Astrocyte of the hippocampus (primary cell): ENCODE measurements around the gene RPS28.
A peak's percentile ranks its signal among the peaks of the same experiment; 100 is the strongest.
"Not testable (repeated sequence)": the region's sequence is repeated elsewhere in the genome, so short reads cannot be mapped to it uniquely, and the experiment has no call there.

Experiments used
- DNase-seq: peaks from one replicate; pipeline ENCODE4 v3.0.0; 2011; ENCODE audit warnings: low read depth, low spot score

Gene RPS28

DNA sequence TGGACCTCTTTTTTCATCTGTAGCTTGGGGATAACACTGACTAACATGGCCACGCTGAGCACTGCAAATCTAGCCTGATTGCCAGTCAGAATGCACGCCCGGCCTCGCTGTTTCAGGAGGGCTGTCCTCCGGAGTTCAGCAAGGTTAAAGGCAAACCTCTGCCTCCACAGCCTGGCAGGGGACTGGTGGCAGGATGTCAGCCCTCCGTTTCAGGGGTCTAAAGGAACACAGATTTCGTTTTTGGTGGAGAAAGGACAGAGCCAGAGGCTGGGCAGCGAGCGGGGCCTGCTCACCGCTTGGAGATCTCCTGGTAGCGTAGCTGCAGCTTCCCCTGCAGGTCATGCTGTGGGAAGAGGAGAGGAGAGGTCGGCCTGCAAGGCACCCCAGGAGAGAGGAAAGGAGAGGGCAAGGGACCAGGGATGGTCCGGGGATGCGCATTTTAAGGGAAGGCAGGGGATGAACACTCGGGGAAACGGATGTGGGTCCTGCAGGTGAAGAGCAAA is 681 bp upstream of the RPS28 start:
- DNase-seq: peak; percentile 36

DNA sequence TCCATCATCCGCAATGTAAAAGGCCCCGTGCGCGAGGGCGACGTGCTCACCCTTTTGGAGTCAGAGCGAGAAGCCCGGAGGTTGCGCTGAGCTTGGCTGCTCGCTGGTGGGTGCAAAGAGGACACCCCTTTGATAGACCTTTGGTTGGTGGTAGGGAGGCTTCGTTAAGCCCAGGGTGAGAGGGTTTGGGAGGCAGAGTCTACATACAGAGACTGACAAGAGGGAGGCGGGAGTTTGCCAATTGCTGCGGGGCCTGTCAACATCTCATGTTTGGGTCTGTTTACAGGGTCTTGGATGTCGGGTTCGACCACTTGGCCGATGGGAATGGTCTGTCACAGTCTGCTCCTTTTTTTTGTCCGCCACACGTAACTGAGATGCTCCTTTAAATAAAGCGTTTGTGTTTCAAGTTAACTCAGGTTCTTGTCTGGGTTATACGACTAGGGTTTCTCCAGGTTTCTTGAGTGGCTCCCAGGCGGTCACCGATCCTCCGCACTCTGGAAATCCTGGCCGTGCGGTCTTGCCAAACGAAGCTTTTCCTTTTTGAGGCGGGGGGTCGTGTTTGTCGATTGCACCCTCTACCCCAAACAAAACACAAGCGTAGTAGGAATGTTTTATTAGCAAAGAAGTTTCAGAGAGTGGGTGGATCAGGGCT is 816 bp downstream of the RPS28 start:
- no peak for DNase-seq

DNA sequence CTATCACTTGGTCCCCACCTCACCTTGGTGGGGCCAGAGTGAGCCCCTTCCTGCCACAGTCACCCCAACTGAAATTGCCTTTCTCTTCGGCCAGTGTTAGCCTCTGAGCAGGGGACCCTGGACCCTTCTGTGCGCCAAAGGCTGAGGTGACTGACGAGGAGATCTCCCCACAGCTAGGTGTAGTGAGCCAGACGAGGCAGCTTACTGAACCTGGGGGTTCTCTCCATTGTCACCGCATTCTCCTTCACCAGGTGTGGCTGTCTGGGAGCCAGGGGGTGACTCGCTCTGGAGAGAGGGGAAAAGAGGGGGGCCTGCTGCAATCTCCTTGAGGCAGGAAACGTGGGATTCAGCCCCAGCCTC is 1.3 kb downstream of the RPS28 start:
- DNase-seq: no peak

DNA sequence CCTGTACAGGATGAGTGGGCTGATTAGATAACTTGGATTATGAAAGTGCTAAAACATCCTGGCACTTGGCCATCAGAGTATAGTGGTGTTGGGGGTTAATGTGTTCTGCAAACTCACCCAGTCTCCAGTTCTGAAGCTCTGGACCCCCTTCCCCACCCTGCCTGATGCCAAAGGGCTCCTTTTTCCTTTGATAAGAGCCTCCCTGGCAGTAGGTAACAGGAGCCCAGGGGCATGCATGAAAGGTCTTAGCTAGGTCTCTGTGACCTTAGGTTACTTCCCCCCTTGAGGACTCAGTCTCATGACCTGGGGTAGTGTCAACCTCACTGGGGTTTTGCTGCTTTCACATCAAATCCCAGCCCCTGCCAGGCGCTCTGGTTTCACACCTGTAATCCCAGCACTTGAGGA is 2.5 kb downstream of the RPS28 start:
- no peak for DNase-seq

DNA sequence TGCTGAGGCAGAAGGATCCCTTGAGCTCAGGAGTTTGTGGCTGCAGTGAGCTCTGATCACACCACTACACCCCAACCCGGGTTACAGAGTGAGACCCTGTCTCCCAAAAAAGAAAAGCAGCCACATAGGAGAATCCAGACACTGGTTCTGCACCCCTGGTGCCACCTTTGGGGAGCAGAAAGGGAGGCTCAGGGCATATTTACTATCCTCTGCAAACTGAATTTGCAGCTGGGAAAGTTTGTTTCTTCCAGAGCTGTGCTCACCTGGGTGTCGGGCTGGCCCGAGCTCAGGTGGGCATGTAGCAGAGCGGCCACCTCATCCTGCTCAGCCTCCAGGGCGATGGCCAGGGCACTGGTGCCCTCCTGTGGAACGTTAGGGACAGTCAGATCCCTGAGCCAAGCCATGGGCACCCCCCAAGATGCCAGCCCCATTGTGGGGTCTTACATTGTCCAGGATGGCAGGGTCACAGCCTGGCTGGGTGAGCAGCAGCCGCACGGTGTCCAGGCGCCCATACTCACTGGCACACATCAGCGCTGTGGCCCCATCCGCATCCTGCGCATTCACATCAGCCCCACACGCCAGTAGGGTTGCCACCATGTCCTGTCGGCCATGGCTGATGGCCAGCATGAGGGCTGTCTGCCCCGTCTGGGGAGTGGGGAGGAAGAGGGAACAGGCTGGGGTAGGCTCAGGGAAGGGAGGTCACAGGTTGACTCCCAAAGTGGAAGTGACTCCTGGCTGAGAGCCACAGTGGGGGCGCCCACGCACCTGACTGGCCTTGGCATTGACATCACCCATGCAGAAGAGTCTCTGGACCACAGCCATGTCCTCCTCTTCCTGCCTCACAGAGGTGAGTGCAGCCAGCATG is 3.1 kb downstream of the RPS28 start:
- no peak for DNase-seq

DNA sequence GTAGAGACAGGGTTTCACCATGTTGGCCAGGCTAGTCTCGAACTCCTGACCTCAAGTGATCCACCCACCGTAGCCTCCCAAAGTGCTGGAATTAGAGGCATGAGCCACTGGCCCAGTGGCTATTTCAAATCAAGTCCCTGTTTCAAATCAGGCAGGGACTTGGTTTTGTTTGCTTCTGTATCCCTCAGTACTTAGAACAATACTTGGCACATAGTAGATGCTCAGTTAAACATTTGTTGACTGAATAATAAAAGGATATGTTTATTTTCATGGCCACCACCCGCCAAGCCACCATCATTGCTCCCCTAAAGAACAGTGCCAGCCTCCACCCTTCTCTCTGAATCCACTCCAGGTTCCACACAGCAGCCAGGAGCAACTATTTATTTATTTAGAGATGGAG is 4.2 kb downstream of the RPS28 start:
- DNase-seq: no peak

DNA sequence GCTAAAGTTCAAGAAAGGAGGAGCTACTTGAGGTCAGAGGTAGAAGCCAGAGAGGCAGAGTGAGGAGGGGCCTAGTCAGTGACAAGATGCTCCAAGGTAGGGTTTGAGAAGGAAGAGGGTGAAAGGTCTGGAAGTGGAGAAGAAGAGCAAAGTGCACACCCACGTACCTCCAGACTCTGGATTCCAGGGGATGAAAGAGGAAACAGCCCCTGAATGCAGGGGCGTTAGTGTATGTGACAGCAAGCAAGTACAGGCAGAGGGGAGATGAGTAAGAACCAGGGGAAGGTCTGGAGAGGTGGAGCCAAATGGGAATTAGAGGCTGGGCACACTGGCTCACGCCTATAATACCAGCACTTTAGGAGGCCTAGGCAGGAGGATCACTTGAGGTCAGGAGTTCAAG is 8.7 kb downstream of the RPS28 start:
- DNase-seq: no peak

DNA sequence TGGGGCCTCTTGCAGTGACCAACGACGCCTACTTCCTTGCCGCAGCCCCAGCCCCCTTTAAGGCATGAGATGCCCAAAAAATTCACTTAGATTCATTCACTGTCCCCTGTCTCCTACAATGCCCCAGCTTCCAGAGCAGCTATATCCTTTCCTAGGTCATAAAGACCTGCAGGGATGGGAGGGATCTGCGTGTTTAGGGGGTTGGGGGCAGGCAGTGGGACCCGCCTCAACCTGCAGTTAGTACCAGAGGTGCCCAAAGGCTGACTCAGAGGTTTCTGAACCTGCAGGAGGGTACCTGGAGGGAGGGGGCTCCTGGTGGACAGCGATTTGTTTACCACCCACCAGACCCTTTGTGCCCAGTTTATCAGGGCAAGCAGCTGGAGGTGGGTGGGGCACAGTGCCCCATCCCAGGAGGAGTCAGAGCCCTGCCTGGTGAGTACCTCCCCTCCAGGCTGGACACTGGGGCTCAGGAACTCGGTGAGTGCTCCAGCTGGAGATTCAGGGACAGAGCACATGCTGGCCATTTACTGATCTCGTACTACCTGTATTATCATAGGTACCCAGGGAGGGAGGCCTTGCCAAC is 10.1 kb downstream of the RPS28 start:
- DNase-seq: no peak

DNA sequence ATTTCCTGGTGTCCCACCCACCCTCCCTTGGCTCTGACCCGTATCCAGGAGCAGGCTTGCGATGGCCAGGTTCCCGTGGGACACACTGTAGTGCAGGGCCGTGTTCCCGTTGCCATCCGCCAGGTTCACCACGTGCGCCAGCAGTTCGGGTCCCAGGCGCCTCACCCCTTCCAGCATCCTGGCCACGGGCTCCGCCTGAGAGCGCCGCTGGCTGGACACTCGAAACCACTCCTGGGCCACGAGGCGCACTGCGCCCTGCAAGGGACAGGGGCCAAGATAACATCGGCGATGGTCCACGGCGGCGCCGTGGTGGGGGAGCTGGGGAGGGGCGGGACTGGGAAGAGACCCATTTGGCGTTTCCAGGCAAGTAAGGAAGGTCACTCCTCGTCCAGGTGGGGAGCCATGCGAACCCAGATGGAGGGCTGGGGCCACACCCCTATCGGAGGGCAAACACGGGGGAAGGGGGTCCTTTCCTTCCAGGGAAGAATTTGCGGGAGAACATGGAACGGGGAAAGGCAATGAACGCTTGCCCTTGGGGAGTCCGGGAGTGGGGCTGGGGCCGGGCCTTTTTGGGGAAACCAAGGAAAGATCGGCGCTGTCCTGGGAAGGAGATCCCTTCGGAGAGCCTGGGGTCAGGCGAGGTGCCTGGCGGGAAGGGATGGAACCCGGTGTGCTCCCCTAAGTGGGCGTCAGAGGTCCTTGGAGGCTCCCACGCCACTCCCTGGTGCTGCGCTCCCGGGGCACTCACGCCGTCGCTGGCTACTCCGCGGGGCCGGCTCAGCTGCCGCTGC is 11.9 kb downstream of the RPS28 start:
- DNase-seq: no peak

DNA sequence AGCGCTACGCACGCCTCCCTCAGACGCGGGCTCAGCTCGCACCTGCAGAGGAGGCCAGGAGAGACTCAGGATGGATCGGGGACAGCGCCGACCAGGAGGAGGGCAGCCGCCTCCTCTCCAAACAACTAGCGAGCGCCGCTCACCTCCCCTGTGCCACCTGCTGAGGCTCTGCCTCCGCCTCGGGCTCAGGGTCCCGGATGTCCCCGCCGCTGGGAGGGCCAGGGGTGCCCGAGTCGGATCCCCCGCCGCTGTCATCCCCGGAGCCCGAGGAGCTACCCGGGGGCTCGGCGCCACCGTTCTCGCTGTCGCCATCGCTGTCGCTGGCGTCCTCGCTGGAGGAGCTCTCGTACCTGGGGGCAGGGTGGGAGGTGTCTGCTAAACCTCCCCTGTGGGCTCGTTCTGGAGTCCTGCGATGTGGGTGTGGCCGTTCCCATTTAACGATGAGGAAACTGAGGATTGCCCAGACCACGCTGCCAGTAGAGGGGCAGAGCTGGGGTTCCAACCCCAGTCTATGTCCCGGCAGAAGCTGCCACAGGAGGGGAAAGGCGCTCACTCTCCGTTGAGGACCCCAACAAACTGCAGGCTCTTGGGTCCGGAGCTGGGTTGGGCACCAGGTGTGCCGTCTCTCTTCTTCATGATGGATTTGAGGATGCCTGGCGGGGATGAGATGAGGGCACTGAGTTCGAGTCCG is 12.6 kb downstream of the RPS28 start:
- no peak for DNase-seq

DNA sequence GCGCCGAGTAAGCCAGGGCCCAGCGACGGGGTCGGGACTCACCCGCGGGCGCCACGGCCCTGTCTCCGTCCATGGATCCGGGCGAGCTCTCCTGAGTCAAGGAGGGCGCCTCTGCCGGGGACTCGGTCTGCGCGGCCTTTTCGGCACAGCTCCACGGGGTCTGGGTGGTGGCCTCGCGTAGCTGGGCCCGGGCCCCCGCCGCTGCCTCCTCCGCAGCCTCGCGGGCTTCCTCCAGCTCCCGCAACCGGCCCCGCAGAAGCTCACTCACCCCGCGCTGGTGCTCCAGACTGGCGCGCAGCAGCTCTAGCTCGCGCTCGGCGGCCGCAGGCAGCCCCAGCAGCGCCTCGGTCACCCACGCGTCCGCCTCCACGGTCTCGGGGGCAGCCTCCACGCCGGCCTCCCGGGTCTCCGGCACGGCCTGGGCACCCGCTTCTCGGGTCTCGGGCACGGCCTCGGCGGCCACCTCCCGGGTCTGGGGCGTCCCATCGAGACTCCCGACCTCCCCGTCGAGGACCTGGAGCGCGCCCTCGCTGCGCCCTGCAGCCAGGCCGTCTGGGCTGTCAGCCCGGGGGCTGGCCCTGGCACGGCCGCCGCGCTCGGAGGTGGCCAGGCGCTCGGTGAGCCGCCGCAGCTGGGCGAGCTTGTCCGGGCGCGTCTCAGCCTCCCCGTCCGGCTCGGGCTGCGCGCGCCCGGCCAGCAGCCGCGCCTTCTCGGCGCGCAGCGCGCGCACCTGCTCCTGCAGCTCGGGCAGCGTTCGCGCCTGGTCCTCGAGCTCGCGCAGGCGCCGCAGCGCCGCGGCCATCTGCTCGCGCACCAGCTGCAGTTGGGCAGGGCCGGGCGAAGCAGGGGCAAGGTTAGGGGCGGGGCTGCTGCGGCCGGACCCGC is 13.4 kb downstream of the RPS28 start:
- peak; percentile 86 for DNase-seq

DNA sequence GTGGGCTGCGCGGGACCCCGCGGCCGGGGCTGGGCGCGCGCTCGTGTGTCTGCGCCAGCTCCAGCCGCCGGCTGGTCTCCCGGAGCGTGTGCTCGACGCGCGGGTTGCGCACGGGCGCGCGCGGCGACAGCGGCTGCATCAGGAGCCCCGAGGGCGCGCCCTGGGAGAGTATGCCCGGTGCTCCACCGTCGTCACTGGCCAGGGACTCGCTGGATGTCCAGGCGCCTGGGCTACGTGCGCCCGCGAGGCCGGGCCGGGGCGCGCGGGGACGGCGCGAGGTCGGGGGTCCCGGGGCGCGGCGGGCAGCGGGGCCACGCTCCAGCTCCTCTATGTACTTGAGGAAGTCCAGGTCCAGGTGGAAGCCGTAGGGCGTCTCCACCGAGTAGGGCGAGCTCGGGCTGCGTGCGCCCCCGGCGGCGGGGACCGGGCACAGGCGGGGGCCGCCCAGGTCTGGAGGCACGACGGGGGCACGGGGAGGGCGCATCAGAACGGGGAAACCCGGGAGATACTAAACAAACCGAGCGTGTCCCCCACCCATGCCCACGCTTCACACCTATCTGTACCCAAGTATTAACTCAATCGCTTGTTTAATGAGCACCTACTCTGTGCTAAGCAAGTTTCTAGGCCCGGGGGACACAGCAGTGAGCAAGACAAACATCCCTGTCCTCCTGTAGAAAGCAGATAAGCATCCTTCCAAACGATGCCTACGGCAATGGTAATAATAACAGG is 14.2 kb downstream of the RPS28 start:
- no peak for DNase-seq

DNA sequence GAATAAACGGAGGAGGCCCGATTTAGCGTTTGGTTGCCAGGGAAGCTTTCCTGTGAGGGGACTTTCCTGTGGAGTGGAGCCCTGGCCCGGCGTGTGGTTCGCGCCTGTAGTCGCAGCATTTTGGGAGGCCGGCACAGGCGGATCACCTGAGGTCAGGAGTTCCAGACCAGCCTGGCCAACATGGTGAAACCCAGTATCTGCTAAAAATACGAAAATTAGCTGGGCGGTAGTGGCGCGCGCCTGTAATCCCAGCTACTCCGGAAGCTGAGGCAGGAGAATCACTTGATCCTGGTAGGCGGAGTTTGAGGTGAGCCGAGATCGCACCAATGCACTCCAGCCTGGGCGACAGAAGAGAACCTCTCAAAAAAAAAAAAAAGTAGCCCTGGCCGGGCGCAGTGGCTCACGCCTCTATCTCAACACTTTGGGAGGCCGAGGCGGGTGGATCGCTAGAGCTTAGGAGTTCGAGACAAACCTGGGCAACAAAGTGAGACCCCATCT is 14.8 kb downstream of the RPS28 start:
- DNase-seq: no peak

DNA sequence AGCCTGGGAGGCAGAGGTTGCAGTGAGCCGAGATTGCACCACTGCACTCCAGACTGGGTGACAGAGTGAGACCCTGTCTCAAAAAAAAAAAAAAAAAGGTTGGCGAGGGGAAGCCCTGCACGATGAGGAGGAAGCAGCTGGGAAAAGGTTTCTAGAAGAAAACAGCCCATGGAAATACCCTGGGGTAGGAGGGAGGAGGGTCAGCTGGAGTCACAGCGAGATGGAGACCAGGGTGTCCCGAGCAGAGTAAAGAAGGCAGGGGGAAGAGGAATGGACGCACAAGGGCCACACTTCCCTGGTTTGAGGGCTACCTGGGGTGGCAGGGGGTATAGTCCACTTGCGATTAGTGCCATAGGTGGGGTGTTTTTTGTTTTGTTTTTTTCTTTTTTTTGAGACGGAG is 15.4 kb downstream of the RPS28 start:
- DNase-seq: no peak

DNA sequence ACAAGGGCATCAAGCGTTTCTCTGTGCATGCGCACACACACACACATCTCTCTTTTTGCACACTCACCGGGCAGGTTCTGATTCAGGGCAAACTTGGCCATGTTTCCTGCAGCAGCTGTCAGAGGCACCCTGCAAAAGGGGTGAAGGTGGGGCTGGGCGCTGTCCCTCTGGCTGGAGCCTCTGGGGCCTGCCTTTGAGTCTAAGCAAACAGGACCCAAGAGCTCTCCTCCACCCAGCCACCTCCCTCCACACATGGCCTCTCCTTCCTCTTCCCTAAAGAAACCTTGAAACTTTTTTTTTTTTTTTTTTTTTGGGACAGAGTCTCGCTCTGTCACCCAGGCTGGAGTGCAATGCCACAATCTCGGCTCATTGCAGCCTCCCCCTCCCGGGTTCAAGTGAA is 16.4 kb downstream of the RPS28 start:
- DNase-seq: no peak

DNA sequence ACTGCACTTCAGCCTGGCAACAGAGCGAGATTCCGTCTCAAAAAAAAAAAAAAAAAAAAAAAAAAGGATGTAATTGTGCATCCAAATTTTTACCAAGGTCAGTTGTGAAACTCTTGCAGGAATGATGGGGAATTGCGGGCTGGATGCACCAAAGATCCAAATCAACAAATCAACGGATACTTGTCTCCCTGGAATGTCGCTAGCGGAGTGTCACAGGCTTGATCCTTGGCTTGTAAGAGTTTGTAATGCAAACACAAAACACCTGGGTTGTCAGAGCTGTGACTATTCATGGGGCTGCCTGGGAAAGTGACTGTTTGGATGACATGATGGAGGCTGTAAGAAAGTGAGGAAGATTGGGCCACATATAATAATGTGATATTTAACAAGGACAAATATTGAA is 17.5 kb downstream of the RPS28 start:
- DNase-seq: no peak

DNA sequence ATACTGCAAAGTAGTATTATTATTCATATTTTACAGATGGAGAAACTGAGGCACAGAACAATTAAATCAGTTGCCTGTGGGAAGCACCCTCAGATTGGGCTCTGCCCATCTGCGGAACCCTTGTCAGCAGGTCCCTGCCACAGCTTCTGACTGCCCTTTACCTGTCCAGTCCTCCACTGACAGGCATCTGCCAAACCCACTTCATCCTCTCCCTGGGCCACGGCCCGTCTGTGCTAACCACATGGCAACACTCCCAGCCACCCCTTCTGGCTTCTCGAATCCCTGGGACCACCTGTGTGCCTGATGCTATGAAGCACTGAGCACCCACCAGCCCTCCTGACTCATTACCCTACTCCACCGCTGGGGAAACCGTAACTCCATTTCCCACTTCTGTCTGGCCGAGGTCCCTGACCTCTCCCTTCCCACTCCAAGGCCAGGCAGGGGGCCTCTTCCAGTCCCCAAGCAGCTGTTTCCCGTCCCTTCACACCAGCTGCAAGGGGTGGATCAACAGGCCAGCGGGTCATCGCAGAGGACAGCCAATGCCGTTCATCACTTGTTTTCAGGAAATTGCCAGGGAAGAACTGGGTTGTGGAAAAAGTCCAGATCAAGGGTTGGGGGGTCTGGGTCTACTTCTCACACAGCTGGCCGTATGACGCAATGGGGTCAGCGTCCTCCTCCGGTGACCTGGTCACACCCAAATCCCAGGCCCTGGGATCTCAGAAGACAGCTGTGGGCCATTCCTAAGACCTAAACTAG is 19.2 kb downstream of the RPS28 start:
- no peak for DNase-seq

DNA sequence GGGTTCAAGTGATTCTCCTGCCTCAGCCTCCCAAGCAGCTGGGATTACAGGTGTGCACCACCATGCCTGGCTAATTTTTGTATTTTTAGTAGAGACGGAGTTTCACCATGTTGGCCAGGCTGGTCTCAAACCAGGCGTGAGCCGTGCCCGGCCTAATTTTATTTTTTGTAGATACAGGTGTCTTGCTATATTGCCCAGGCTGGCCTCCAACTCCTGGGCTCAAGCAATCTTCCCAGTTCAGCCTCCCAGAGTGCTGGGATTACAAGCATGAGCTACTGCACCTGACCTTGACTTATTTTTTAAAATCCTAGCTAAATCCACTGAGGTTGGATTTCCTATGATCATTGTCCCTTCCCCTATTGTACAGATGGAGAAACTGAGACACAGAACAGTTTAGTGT is 20.2 kb downstream of the RPS28 start:
- not testable (repeated sequence) for DNase-seq

DNA sequence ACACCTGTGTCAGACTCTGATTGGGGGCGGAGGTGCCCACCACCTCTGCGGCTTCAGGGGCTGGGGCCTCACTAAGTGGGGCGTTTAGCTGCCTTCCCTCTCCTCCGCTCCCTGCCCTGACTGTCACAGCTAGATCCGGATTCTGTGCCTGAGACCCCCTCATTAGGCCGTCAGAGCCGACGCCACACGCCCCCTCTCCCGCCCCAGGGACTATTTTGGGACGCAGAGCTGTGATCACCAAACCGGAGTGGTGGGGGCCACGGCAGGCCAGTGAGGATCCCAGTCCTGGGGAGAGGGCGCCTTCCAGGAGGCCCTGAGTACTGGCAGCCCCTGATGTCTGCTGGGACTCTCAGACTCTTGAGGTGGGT is 21.0 kb downstream of the RPS28 start:
- no peak for DNase-seq
